Activated effector memory CD4-positive, alpha-beta T cell treated with Interleukin-2 at 50 U/mL for 16 hours (primary cell): ENCODE measurements around the gene CCDC40.

ENCODE experiments used
- DNase-seq: peaks from one replicate; pipeline ENCODE4 v3.0.0-alpha.2; 2020

CCDC40 gene

DNA sequence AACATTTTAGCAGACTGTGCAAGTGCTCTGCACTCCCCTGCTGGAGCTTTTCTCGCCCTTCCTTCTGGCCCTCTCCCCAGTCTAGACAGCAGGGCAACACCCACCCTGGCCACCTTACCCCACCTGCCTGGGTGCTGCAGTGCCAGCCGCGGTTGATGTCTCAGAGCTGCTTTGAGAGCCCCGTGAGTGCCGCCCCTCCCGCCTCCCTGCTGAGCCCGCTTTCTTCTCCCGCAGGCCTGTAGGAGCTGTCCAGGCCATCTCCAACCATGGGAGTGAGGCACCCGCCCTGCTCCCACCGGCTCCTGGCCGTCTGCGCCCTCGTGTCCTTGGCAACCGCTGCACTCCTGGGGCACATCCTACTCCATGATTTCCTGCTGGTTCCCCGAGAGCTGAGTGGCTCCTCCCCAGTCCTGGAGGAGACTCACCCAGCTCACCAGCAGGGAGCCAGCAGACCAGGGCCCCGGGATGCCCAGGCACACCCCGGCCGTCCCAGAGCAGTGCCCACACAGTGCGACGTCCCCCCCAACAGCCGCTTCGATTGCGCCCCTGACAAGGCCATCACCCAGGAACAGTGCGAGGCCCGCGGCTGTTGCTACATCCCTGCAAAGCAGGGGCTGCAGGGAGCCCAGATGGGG lies 68.0 kb downstream of the CCDC40 start:
- no peak for DNase-seq

DNA sequence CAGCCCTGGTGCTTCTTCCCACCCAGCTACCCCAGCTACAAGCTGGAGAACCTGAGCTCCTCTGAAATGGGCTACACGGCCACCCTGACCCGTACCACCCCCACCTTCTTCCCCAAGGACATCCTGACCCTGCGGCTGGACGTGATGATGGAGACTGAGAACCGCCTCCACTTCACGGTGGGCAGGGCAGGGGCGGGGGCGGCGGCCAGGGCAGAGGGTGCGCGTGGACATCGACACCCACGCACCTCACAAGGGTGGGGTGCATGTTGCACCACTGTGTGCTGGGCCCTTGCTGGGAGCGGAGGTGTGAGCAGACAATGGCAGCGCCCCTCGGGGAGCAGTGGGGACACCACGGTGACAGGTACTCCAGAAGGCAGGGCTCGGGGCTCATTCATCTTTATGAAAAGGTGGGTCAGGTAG lies 68.5 kb downstream of the CCDC40 start:
- DNase-seq, result no peak

DNA sequence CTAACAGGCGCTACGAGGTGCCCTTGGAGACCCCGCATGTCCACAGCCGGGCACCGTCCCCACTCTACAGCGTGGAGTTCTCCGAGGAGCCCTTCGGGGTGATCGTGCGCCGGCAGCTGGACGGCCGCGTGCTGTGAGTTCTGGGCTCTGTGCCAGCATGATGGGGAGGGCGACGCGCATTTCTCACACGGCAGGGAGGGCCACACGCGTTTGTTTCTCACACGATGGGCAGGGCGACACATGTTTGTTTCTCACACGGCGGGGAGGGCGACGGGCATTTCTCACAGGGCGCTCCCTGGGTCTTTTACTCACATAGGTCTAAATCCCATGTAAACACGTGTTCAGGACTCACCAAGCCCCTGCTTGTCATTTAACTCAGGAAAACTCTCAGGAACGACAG lies 69.3 kb downstream of the CCDC40 start:
- no peak for DNase-seq

DNA sequence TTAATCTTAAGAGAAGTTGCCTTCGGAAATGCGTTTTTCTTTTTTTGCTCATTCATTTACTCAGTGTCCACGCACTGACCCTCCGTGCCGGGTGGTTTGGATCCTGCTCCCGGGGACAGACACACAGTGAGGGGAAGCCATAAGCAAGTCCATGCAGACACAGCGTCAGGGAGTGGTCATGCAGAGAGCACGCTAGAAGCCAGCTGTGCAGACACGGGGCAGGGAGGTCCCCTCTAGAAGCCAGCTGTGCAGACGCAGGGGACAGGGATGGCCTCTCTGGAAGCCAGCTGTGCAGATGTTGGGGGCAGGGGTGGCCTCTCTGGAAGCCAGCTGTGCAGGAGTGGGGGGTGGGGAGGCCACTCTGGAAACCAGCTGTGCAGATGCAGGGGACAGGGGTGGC lies 69.7 kb downstream of the CCDC40 start:
- DNase-seq, result no peak

DNA sequence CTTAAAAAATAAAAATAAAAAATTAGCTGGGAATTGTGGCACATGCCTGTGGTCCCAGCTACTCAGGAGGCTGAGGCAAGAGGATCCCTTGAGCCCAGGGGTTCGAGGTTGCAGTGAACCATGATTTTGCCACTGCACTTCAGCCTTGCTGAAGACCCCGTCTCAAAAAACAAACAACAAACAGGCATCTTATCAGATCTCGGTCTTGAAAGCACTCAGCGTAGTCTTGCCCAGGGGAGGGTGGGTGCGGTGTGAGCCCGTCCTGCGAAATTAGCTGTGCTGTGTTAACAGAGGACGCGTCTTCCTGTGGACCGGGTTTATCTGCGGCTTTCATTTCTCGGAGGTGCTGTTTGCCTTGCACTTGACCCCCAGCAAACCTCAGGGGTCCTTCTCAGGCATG lies 70.3 kb downstream of the CCDC40 start:
- no peak for DNase-seq

DNA sequence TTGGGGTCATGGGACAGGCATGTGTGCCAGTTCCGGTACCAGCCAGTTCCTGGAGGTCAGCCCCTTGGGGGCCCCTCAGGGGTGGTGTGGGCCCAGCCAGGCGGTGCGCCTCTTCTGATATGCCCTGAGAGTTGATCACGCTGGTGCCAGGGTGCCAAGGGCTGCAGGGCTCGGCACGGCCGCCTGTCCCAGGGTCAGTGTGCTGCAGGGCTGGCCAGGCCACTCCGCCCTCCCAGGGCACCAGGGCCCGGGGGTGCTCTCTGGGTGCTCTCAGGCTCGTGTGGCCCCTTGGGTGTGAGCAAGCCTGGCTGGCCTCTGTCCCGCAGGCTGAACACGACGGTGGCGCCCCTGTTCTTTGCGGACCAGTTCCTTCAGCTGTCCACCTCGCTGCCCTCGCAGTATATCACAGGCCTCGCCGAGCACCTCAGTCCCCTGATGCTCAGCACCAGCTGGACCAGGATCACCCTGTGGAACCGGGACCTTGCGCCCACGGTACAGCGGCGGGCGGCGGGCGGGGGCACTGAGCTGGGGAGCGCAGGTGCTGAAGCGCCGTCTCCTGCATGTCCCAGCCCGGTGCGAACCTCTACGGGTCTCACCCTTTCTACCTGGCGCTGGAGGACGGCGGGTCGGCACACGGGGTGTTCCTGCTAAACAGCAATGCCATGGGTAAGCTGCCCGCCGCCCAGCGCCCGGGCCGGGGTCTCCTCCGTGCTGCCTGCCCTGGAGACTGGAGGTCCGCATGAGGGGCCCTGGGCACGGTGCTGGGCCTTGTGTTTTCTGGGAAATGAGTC lies 71.0 kb downstream of the CCDC40 start:
- no peak for DNase-seq

DNA sequence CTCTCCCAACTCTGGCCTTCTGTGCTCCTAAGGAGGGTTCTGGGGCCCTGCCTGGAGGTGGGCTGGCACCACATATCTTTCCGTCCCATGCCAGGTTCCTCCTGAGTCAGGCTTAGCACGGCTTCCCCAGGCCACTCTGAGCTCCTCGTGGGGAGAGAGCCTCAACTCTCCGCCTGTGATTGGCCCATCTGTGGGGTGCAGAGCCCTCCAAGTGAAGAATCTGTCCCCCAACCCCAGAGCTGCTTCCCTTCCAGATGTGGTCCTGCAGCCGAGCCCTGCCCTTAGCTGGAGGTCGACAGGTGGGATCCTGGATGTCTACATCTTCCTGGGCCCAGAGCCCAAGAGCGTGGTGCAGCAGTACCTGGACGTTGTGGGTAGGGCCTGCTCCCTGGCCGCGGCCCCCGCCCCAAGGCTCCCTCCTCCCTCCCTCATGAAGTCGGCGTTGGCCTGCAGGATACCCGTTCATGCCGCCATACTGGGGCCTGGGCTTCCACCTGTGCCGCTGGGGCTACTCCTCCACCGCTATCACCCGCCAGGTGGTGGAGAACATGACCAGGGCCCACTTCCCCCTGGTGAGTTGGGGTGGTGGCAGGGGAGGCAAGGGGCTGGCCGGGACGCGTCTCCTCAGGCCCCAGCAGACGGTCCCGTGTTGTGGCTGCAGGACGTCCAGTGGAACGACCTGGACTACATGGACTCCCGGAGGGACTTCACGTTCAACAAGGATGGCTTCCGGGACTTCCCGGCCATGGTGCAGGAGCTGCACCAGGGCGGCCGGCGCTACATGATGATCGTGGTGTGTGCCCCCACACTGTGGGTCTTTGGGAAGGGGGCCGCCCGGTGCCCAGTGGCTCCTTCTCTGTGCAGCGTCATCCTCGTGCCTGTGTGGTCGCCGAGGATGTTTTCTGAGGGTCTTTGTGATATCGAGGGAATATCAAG lies 71.9 kb downstream of the CCDC40 start:
- no peak for DNase-seq

DNA sequence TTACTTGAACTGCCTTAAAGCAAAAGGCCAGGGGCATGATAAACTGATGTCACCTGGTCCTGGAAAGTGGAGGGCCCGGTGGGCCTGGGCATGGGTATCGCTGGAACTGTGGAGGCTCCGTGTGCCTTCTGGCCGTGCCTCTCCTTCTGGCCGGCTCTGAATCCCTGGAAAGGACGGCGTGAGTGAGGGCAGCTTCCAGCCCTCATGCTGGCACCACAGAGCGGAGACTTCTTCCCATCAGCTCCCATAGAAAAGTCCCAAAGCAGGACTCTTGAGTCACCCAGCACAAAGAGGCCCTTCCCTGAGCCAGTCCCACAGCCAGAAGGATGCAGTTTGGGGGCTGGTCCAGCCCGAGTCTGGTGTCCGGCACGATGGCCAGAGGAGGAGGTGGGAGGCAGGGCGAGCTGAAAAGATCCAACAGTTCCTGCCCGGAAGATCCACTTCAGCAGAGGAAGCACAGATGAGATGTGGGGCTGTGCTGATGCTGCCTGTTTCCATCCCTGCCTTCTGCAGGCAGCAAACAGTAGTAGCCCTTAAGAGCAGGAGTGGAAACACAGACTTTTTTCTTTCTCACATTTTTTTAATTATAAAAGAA lies 72.7 kb downstream of the CCDC40 start:
- DNase-seq, result no peak

DNA sequence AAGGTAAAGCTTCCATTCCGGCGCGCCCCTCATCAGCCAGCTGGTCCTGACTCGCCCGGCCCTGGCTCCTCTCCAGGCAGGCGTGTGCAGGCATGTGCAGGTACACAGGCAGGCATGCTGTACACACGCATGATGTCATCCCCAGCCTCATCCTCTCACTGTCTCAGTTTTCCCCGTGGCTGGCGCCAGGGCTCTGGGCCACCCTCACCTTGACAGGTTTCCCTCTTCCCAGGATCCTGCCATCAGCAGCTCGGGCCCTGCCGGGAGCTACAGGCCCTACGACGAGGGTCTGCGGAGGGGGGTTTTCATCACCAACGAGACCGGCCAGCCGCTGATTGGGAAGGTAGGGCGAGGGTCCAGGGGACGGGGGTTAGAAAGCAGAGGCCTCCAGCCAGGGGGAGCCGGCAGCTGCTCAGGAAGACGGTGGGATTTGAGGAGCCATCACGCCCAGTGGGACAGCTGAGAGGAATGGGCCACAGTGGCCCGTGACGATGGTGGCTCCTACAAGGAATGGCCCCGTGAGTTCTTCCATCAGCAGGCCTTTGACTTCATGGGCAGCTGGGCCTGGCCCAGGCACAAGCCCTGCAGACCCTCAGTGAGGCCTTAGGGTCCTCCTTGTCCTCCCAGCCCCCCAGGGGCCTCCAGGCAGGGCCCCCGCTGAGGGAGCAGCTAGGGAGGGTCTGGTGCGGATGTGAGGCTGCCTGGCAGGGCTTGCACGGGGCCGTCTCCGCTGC lies 73.4 kb downstream of the CCDC40 start:
- no peak for DNase-seq

DNA sequence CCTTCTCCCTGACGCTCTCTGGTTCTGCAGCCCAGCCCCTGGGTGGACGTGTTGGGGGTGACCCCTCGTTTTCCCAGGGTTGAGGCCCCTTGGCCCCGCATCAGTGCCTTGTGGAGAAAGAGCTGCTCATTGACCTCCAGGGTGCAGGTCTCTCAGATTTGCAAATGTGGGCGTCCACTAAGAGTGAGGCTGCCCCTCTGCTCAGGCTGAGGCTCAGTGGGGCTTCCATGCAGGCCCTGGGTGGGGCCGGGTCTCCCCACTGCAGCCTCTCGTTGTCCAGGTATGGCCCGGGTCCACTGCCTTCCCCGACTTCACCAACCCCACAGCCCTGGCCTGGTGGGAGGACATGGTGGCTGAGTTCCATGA lies 74.0 kb downstream of the CCDC40 start:
- no peak for DNase-seq

DNA sequence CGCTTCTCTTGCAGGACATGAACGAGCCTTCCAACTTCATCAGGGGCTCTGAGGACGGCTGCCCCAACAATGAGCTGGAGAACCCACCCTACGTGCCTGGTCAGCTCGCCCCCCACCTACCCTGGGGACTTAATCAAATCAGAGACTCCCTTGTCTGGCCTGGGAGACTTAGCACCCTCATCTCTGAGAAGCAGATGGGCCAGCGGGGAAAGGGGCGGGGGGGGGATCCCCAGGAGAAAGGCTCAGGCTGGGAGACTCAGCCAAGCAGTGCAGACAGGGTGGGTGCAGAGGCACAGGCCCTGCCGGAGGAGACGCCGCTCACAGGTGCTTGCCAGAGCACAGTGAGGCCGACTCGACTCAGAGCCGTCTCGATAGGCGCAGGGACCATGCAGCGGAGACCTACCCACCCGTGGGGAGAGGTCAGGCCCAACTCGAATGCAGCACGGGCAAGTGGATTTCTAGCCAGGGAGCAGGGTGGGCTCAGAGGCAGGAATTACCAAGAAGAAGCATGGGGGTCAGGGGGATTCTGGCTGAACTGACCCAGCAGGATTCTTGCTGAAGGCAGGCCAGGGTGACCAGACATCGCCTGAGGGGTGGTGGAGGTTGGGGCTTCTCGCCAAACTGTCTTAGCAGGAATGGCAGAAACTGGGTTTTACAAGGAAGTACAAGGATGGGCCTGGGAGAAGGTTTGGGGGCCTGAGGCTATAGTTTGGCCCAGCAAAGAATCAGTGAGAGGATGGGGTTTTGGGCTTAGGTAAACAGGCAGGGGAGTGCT lies 74.7 kb downstream of the CCDC40 start:
- DNase-seq, result no peak

DNA sequence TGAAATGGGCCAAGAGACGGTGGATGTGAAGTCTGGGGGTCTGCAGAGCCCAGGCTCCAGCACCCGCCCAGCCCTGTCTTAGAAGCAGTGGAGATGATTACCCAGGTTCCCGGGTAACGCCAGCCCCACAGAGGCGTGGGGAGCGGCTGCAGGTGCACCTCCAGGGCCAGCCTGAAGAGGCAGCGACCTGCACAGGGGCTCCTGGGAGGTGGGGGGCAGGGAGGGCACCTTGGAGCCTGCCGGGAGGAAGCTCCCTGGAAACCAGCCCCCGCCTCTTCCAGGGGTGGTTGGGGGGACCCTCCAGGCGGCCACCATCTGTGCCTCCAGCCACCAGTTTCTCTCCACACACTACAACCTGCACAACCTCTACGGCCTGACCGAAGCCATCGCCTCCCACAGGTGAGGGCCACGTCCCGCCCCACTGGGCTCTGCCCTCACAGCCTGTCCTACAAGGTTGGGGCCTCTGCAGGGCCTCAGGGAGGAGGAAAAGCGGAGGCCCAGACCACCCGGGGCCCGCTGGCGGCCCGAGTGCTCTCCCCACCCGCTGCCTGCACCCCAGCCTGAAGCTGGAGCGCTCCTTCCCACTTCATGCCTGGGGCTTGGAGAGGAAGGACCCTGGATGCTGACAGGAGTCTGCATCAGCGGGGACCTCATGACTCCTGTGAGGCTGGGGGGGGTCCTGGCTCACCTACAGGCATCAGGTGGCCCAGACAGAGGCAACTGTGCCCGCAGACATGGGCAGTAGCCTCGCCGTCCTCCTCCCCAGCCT lies 75.4 kb downstream of the CCDC40 start:
- DNase-seq, result no peak

DNA sequence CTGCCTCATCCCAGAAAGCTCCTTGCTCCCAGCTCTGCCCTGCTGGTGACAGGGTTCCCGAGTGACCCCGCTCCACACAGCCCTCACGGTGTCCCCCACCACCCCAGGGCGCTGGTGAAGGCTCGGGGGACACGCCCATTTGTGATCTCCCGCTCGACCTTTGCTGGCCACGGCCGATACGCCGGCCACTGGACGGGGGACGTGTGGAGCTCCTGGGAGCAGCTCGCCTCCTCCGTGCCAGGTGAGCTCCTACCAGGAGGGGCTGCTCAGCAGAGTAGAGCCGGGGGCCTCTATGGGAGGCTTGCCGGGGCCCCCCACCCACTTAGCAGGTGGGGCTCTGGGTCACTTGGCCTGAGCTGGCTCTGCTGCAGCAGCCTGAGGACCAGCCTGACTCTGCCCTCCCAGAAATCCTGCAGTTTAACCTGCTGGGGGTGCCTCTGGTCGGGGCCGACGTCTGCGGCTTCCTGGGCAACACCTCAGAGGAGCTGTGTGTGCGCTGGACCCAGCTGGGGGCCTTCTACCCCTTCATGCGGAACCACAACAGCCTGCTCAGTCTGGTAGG lies 76.1 kb downstream of the CCDC40 start:
- no peak for DNase-seq

DNA sequence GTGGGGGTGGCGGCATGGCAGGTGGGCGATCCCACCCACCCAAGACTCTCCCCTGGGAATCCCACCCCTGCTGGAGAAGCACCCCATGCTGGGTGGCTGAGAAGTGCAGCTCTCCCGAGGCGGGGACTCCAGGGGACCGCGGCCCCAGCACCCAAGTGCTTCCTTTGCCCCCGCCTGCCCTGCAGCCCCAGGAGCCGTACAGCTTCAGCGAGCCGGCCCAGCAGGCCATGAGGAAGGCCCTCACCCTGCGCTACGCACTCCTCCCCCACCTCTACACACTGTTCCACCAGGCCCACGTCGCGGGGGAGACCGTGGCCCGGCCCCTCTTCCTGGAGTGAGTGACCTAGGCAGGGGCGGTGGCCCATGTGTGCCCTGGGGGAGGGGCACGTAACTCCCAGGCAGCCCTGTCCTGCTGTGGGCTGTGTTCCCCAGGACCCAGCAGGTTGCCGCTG lies 76.6 kb downstream of the CCDC40 start:
- DNase-seq, result no peak

DNA sequence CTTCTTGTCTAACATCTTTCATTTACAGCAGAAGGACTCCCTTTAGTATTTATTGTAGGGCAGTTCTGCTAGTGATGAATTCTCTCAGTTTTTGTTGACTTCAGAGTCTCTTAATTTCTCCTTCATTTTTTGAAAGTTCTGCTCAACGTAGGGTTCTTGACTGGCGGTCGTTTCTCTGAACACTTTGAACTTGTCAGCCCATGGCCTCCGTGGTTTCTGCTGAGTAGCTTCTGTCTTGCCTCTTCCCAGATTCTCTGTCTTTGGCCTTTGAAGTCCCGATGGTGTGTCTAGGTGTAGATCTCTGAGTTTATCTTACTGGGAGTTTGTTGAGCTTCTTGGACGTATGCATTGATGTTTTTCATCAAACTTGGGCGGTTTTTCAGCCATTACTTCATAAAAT lies 78.3 kb downstream of the CCDC40 start:
- DNase-seq, result no peak

DNA sequence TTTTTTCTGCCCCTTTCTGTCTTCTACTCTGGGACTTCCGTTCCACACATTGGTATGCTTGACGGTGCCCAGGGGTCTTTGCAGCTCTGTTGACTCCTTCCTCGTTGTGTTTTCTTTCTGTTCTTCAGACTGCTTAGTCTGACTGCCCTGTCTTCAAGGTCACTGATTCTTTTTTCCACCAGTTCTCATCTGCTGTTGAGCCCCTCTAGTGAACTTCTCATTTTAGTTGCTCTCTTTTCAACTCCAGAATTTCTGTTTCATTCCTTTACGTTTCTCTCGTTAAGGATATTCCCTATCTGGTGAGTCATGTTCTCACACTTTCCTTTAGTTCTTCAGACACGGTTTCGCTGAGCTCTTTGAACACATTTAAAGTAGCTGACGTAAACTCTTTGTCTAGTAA lies 78.7 kb downstream of the CCDC40 start:
- DNase-seq, result no peak

DNA sequence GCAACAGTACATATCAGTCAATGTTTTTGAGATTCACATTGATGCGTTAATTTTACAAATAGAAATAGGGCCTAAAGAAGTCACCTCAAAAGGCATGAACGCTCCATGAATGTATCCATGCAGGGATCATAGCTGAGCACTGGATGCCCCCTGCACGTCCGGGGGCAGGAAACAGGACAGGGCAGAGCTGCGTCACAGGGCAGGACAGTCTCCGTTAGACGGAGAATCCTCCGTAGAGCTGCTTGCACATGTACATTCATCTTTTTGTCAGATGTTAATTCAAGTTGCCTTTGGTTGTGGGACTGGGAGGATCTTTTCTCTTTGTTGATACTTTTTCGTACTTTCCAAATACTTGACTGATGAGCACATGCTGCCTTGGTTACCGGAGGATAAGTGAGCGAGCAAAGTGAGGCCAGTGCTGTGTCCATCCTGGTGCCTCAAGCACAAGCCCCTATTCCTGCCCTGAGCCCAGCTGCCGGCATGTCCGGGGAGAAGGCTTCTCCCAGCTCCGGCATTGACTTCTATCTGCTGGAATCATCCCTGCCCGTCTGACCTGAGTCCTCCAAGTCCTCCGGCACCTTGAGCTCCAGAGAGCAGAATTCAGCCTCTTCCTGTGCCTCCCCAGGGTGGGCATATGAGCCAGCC lies 80.0 kb downstream of the CCDC40 start:
- DNase-seq, result no peak

DNA sequence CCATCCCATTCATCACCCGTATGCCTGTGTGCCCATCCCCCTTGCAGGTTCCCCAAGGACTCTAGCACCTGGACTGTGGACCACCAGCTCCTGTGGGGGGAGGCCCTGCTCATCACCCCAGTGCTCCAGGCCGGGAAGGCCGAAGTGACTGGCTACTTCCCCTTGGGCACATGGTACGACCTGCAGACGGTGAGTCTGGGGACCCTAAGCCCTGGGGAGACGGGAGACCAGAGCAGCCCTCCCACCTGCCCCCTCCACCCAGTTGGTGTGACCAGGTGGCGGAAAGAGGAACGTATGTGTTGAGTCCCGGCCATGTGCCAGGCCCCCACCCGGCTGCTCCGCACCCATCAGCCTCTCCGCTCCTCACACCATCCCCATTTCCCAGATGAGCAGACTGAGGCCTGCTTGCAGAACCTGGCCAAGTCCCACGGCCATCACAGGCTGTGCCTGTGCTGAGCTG lies 80.5 kb downstream of the CCDC40 start:
- no peak for DNase-seq

DNA sequence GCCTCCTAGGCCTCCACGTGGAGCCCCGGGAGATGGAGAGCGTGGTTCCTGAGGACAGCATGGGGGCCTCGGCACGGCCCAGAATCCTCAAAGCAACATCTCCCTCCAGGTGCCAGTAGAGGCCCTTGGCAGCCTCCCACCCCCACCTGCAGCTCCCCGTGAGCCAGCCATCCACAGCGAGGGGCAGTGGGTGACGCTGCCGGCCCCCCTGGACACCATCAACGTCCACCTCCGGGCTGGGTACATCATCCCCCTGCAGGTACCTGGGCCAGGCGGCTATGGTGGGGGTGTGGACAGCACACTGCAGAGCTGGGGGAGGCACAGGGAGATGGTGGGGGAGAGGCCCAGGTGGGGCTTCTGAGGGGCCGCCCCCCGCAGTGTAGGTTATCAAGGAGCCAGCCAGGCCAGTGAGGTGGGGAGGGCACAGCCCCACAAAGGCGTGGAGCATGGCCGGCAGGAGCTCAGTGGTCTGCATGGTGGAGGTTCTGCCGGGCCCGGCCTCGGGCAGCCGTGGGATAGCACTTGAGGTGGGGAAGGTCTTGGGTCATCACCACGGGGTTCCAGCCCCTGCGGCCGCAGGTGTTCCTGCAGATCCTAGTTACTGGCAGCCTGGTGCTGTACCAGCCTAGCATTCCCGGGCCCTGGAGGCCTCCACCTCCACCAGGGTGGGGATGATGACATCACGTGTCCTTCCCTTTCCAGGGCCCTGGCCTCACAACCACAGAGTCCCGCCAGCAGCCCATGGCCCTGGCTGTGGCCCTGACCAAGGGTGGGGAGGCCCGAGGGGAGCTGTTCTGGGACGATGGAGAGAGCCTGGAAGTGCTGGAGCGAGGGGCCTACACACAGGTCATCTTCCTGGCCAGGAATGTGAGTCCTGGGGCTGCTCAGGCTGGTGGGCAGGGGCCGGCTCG lies 81.3 kb downstream of the CCDC40 start:
- no peak for DNase-seq
